Stomach (tissue), 4 donors: ENCODE data around the gene MFNG.
"Not testable (repeated sequence)": the region's sequence is repeated elsewhere in the genome, so short reads cannot be mapped to it uniquely, and the experiment has no call there.

Source experiments
- CTCF ChIP-seq, 7 experiments: fragments of 450-650 bp in 4 of 7; fragments of 200-600 bp in 3 of 7; sonication (generic) in 3 of 7; IDR thresholded peaks; one replicate each; pipeline ENCODE4 v1.5.1; 2016 to 2019; ENCODE audit warnings: antibody characterized with exemption in 7 of 7, control low read depth in 2 of 7, mild to moderate bottlenecking in 1 of 7
- POLR2A ChIP-seq, 4 donors: fragments of 450-650 bp; IDR thresholded peaks; one replicate each; pipeline ENCODE4 v1.6.1; 2016; ENCODE audit warnings: antibody characterized with exemption in 4 of 4, control low read depth in 2 of 4, mild to moderate bottlenecking in 1 of 4, moderate library complexity in 1 of 4
- POLR2AphosphoS5 ChIP-seq, 3 donors: sonication (generic); formaldehyde crosslinking; IDR thresholded peaks; one replicate each; pipeline ENCODE4 v1.6.1; 2016; ENCODE audit warnings: antibody characterized with exemption in 3 of 3

GRCh38 chr22:37468201-37468695, 17.9 kb downstream of the MFNG start:
- not testable (repeated sequence) for TF ChIP-seq CTCF, POLR2A, POLR2AphosphoS5 (IDR thresholded peaks at IDR 0.05)
